NOMO-1 treated with DMSO at 0.1 percent for 48 hours (cell line): ENCODE results near the gene PCDHB8.
"Not testable (repeated sequence)": the region's sequence is repeated elsewhere in the genome, so short reads cannot be mapped to it uniquely, and the experiment has no call there.

ENCODE experiments used
- DNase-seq: peaks from one replicate; lab custom pipeline; 2025; ENCODE audit not compliant: unreplicated experiment; lab: John Stamatoyannopoulos, UW

Gene PCDHB8

GRCh38 chr5:141177577-141178191 is at the start of gene PCDHB8:
Gene PCDHB8, plus strand, starts transcription at chr5:141177790. Its CDS starts 245 bp downstream, at chr5:141178035.
- not testable (repeated sequence) for DNase-seq

- DNase-seq, result no peak
Measured at GRCh38 chr5:141135030-141135717, 42.4 kb upstream of the PCDHB8 start, which contains the start of gene PCDHB5. Gene PCDHB5, plus strand, starts transcription at chr5:141135206. Its CDS starts 229 bp downstream, at chr5:141135435.

GRCh38 chr5:141135718-141136266 is 41.8 kb upstream of the PCDHB8 start:
- DNase-seq, result no peak

- DNase-seq, result not testable (repeated sequence)
Measured at GRCh38 chr5:141137346-141137745, 40.2 kb upstream of the PCDHB8 start.

- no peak for DNase-seq
Measured at GRCh38 chr5:141149812-141150211, 27.8 kb upstream of the PCDHB8 start, which contains the start of gene PCDHB6. Gene PCDHB6, plus strand, starts transcription at chr5:141150057. Its CDS starts 201 bp downstream, at chr5:141150258.

- no peak for DNase-seq
Measured at GRCh38 chr5:141150224-141150992, 27.2 kb upstream of the PCDHB8 start.

- no peak for DNase-seq
Measured at GRCh38 chr5:141150993-141151325, 26.6 kb upstream of the PCDHB8 start.

- not testable (repeated sequence) for DNase-seq
Measured at GRCh38 chr5:141151632-141152031, 26.0 kb upstream of the PCDHB8 start.

- not testable (repeated sequence) for DNase-seq
Measured at GRCh38 chr5:141152096-141152495, 25.5 kb upstream of the PCDHB8 start.

GRCh38 chr5:141155540-141156374 is 21.8 kb upstream of the PCDHB8 start:
- DNase-seq, result no peak

GRCh38 chr5:141157356-141157755 is 20.2 kb upstream of the PCDHB8 start:
- not testable (repeated sequence) for DNase-seq

GRCh38 chr5:141157901-141158300 is 19.7 kb upstream of the PCDHB8 start:
- DNase-seq, result not testable (repeated sequence)

- DNase-seq, result peak; percentile 1
Measured at GRCh38 chr5:141172381-141173204, 5.0 kb upstream of the PCDHB8 start, which contains the start of gene PCDHB7. Gene PCDHB7, plus strand, starts transcription at chr5:141172644. Its CDS starts 192 bp downstream, at chr5:141172836.

- not testable (repeated sequence) for DNase-seq
Measured at GRCh38 chr5:141174291-141175104, 3.1 kb upstream of the PCDHB8 start.

- DNase-seq, result no peak
Measured at GRCh38 chr5:141175933-141176332, 1.7 kb upstream of the PCDHB8 start.

- not testable (repeated sequence) for DNase-seq
Measured at GRCh38 chr5:141179371-141179770, 1.8 kb downstream of the PCDHB8 start.

- not testable (repeated sequence) for DNase-seq
Measured at GRCh38 chr5:141179876-141180275, 2.3 kb downstream of the PCDHB8 start.

GRCh38 chr5:141180313-141180712 is 2.7 kb downstream of the PCDHB8 start:
- DNase-seq, result no peak

- DNase-seq, result no peak
Measured at GRCh38 chr5:141182248-141182647, 4.7 kb downstream of the PCDHB8 start, which contains the start of gene PCDHB16. Gene PCDHB16, plus strand, starts transcription at chr5:141182387. Its CDS starts 173 bp downstream, at chr5:141182560.
